IMR-90 (cell line): ENCODE data around the gene MYH6. TPM values are rescaled to one million over a fixed set of nuclear protein-coding genes. Genes with fewer than 3 reads are reported as not detected.

ENCODE experiments used
- ATAC-seq: fragments of 200-7000 bp; cut with Tn5 transposase; 2 replicates; pipeline ENCODE4 v1.9.1; 2020; ENCODE audit warnings: low read depth, mild to moderate bottlenecking, moderate library complexity
- BruUV-seq: library from RNA; stranded (reverse); fragments of 400-500 nt; replicated peaks from 2 replicates; lab custom pipeline; 2021; lab: Mats Ljungman, UMichigan
- CTCF ChIA-PET: fragments of 300-600 bp; formaldehyde crosslinking; extraction: SDS; loops from one replicate; lab custom pipeline; 2021; ENCODE audit warnings: antibody characterized with exemption; lab: Yijun Ruan, JAX
- POLR2A ChIA-PET: fragments of 300-600 bp; sonication (Branson Sonifier 250); formaldehyde crosslinking; loops from one replicate; lab custom pipeline; 2022; ENCODE audit warnings: antibody characterized with exemption; ENCODE audit not compliant: unreplicated experiment; lab: Charles Lee
- DNase-seq: peaks from one replicate; pipeline ENCODE4 v3.0.0; 2013
- H2AFZ ChIP-seq: replicated peaks from 2 replicates; pipeline ENCODE3; 2013; ENCODE audit warnings: low read length, mild to moderate bottlenecking; ENCODE audit not compliant: poor library complexity
- H2AK5ac ChIP-seq: 2 replicates; pipeline ENCODE4 v1.6.1; 2013; ENCODE audit warnings: low read depth, low read length, inconsistent platforms
- H2AK9ac ChIP-seq: replicated peaks from 2 replicates; pipeline ENCODE3; 2013; ENCODE audit warnings: mild to moderate bottlenecking, low read depth, low read length, moderate library complexity; ENCODE audit not compliant: poor library complexity
- H2BK120ac ChIP-seq: 2 replicates; pipeline ENCODE4 v1.6.1; 2013; ENCODE audit warnings: low read depth, low read length, inconsistent platforms
- H2BK15ac ChIP-seq: 3 replicates; pipeline ENCODE4 v1.6.1; 2013; ENCODE audit warnings: low read depth, low read length, inconsistent platforms
- H2BK20ac ChIP-seq: 2 replicates; pipeline ENCODE4 v1.6.1; 2013; ENCODE audit warnings: low read depth, mild to moderate bottlenecking, inconsistent platforms, low read length, moderate library complexity
- H2BK5ac ChIP-seq: 2 replicates; pipeline ENCODE4 v1.6.1; 2013; ENCODE audit warnings: mild to moderate bottlenecking, low read depth, low read length, inconsistent platforms; ENCODE audit not compliant: poor library complexity, severe bottlenecking
- H3K14ac ChIP-seq: replicated peaks from 2 replicates; pipeline ENCODE4 v1.6.1; 2013; ENCODE audit warnings: low read depth, low read length, inconsistent platforms
- H3K18ac ChIP-seq: 2 replicates; pipeline ENCODE4 v1.6.1; 2013; ENCODE audit warnings: low read depth, low read length, control low read depth
- H3K23ac ChIP-seq: 2 replicates; pipeline ENCODE4 v1.6.1; 2013; ENCODE audit warnings: low read depth, low read length, inconsistent platforms
- H3K27ac ChIP-seq: 2 replicates; pipeline ENCODE4 v1.5.1; 2013; ENCODE audit warnings: mild to moderate bottlenecking, control low read depth, low read length; ENCODE audit not compliant: insufficient read depth
- H3K27me3 ChIP-seq: 2 replicates; pipeline ENCODE4 v1.6.1; 2013; ENCODE audit warnings: low read length; ENCODE audit not compliant: control insufficient read depth, insufficient read depth
- H3K36me3 ChIP-seq: 2 replicates; pipeline ENCODE4 v1.6.1; 2013; ENCODE audit warnings: low read length, mixed read lengths; ENCODE audit not compliant: control insufficient read depth, insufficient read depth
- H3K4ac ChIP-seq: 2 replicates; pipeline ENCODE4 v1.6.1; 2013; ENCODE audit warnings: low read depth, low read length, inconsistent platforms
- H3K4me1 ChIP-seq: 2 replicates; pipeline ENCODE4 v1.6.1; 2013; ENCODE audit warnings: low read length, mixed read lengths; ENCODE audit not compliant: control insufficient read depth, insufficient read depth
- H3K4me2 ChIP-seq: 2 replicates; pipeline ENCODE4 v1.6.1; 2013; ENCODE audit warnings: low read depth, mild to moderate bottlenecking, control low read depth, low read length, moderate library complexity
- H3K4me3 ChIP-seq: 2 replicates; pipeline ENCODE4 v1.5.1; 2013; ENCODE audit warnings: low read depth, mild to moderate bottlenecking, control low read depth, low read length, moderate library complexity; ENCODE audit not compliant: insufficient read depth
- H3K56ac ChIP-seq: 2 replicates; pipeline ENCODE4 v1.6.1; 2013; ENCODE audit warnings: low read length, inconsistent platforms; ENCODE audit not compliant: insufficient read depth; ENCODE audit errors: extremely low read depth
- H3K79me1 ChIP-seq, 2 experiments: 2 replicates each; pipeline ENCODE4 v1.6.1; 2013; ENCODE audit warnings: low read length in 2 of 2, inconsistent platforms in 1 of 2, low read depth in 1 of 2
- H3K9ac ChIP-seq: 2 replicates; pipeline ENCODE4 v1.6.1; 2013; ENCODE audit warnings: low read depth, low read length, control low read depth
- H3K9me1 ChIP-seq: 2 replicates; pipeline ENCODE4 v1.6.1; 2013; ENCODE audit warnings: low read length, inconsistent platforms; ENCODE audit not compliant: insufficient read depth
- H3K9me3 ChIP-seq: 2 replicates; pipeline ENCODE4 v1.6.1; 2013; ENCODE audit warnings: low read length; ENCODE audit not compliant: control insufficient read depth, insufficient read depth
- H4K20me1 ChIP-seq: 2 replicates; pipeline ENCODE4 v1.6.1; 2013; ENCODE audit warnings: low read length, inconsistent platforms; ENCODE audit not compliant: insufficient read depth
- H4K5ac ChIP-seq: 2 replicates; pipeline ENCODE4 v1.6.1; 2013; ENCODE audit warnings: mild to moderate bottlenecking, low read depth, low read length, control low read depth
- H4K8ac ChIP-seq, 2 experiments: 2 replicates each; pipeline ENCODE4 v1.6.1; 2013; ENCODE audit warnings: low read depth in 2 of 2, low read length in 2 of 2, control low read depth in 1 of 2, inconsistent platforms in 1 of 2
- H4K91ac ChIP-seq: 2 replicates; pipeline ENCODE4 v1.6.1; 2013; ENCODE audit warnings: low read depth, low read length, inconsistent platforms; ENCODE audit not compliant: insufficient read depth
- BHLHE40 ChIP-seq: fragments of 150-350 bp; IDR thresholded peaks from 2 replicates; pipeline ENCODE4 v1.6.1; 2016; ENCODE audit warnings: mild to moderate bottlenecking, low read depth, low read length
- CEBPB ChIP-seq: IDR thresholded peaks from 2 replicates; pipeline ENCODE4 v1.6.1; 2012; ENCODE audit warnings: low read depth, low read length, improper control_type of control experiment
- CHD1 ChIP-seq: IDR thresholded peaks from 2 replicates; pipeline ENCODE4 v1.6.1; 2012; ENCODE audit warnings: low read depth, low read length, improper control_type of control experiment
- FOS ChIP-seq: fragments of 150-350 bp; IDR thresholded peaks from 2 replicates; pipeline ENCODE4 v1.6.1; 2016; ENCODE audit warnings: low read depth, low read length
- MAFK ChIP-seq: IDR thresholded peaks from 2 replicates; pipeline ENCODE4 v1.6.1; 2012; ENCODE audit warnings: low read depth, low read length, improper control_type of control experiment
- MAZ ChIP-seq: IDR thresholded peaks from 2 replicates; pipeline ENCODE4 v1.6.1; 2012; ENCODE audit warnings: low read depth, mild to moderate bottlenecking, low read length, improper control_type of control experiment, moderate library complexity, borderline replicate concordance
- MXI1 ChIP-seq: IDR thresholded peaks from 2 replicates; pipeline ENCODE4 v1.6.1; 2012; ENCODE audit warnings: low read depth, mild to moderate bottlenecking, low read length, moderate library complexity, borderline replicate concordance
- NFE2L2 ChIP-seq: fragments of 150-350 bp; IDR thresholded peaks from 2 replicates; pipeline ENCODE4 v1.6.1; 2016; ENCODE audit warnings: low read depth, mild to moderate bottlenecking, low read length
- POLR2A ChIP-seq: IDR thresholded peaks from 2 replicates; pipeline ENCODE4 v1.6.1; 2012; ENCODE audit warnings: mild to moderate bottlenecking, low read depth, low read length
- RAD21 ChIP-seq: IDR thresholded peaks from 2 replicates; pipeline ENCODE4 v1.6.1; 2012; ENCODE audit warnings: low read length, improper control_type of control experiment
- RCOR1 ChIP-seq: IDR thresholded peaks from 2 replicates; pipeline ENCODE4 v1.6.1; 2012; ENCODE audit warnings: mild to moderate bottlenecking, low read length, improper control_type of control experiment; ENCODE audit not compliant: insufficient replicate concordance
- RFX5 ChIP-seq: IDR thresholded peaks from 2 replicates; pipeline ENCODE4 v1.8.0; 2012; ENCODE audit warnings: low read depth, mild to moderate bottlenecking, low read length, moderate library complexity
- SMC3 ChIP-seq: fragments of 150-350 bp; IDR thresholded peaks from 2 replicates; pipeline ENCODE4 v1.6.1; 2016; ENCODE audit warnings: low read depth, mild to moderate bottlenecking, antibody characterized with exemption, low read length, moderate library complexity
- WGBS, 2 experiments: methylation state at CpG; one replicate each; pipeline versions ENCODE4 v1.1.5 to v1.1.7; 2013; ENCODE audit warnings: missing lambda C conversion rate in 2 of 2; ENCODE audit not compliant: insufficient read length in 1 of 2; ENCODE audit errors: extremely low coverage in 2 of 2; 5-methylcytosine and 5-hydroxymethylcytosine counted together
- dilution Hi-C: fragments of 300-500 bp; cut with HindIII; formaldehyde crosslinking; loops from one replicate; pipeline ENCODE4 v1.14.3; 2018; ENCODE audit warnings: low sequenced_read_pairs; ENCODE audit not compliant: unreplicated experiment
- in situ Hi-C: fragments of 300-500 bp; cut with MboI; formaldehyde crosslinking; loops from 3 replicates; pipeline ENCODE4 v1.14.3; 2019; ENCODE audit warnings: low sequenced_read_pairs, inconsistent platforms, mixed read lengths
- intact Hi-C: fragments of 100-400 bp; cut with micrococcal nuclease; formaldehyde crosslinking; loops from 2 replicates; pipeline ENCODE4 v1.10.0; 2022
- polyA plus RNA-seq, 3 experiments: library from polyadenylated mRNA; depleted of rRNA; stranded (reverse); fragments of >200 nt; gene quantifications; 2 replicates each; pipeline ENCODE4 v1.2.3, GENCODE V29; 2012; ENCODE audit warnings: low replicate concordance in 1 of 3
- total RNA-seq: library from RNA; depleted of rRNA; stranded (reverse); fragments of >200 nt; gene quantifications from 2 replicates; pipeline ENCODE4 v1.2.3, GENCODE V29; 2012
- TF ChIP-seq, protein P1 (sequence below): fragments of 150-350 bp; IDR thresholded peaks from 2 replicates; pipeline ENCODE4 v1.6.1; 2017; ENCODE audit warnings: mild to moderate bottlenecking, antibody characterized with exemption, low read length, low read depth
- TF ChIP-seq, protein P2 (sequence below): conservative IDR thresholded peaks from 2 replicates; pipeline ENCODE4 v1.5.1; 2012; ENCODE audit warnings: mild to moderate bottlenecking, low read depth, low read length, improper control_type of control experiment
- TF ChIP-seq, protein P3 (sequence below): fragments of 150-350 bp; IDR thresholded peaks from 2 replicates; pipeline ENCODE4 v1.6.1; 2016; ENCODE audit warnings: low read depth, mild to moderate bottlenecking, low read length, moderate library complexity, borderline replicate concordance

The MYH6 gene
- total and polyA plus RNA-seq, 2 of the 4 experiments (the other 2 are of a cell fraction) = not detected

DNA sequence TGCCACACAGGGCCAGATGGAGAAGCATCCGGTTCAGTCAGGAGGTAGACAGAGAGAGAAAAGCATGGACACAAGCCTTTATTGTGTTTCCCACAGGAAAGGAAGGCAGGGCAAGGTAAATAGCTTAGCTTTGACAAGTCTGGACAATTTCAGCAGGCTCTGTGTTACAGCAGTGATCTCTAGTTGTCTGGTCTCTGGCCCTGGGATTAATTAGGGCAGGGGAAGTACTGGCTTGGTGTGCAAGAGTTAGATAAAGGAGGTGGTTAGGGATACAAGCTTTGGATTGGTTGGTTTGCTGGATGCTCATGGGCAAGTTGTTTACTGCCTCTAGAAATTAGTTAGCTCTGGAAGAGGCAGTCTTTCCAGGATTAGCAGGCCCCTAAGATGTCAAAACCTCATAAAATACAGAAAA is 46.4 kb upstream of the MYH6 start:
- H4K5ac ChIP-seq = no peak overlapping the region
- no peaks in the 10 kb centered on the region for H4K20me1 ChIP-seq
- H3K79me1 ChIP-seq = no peaks in the 10 kb centered on the region
- no peak overlapping the region for H3K56ac ChIP-seq
- H3K27ac ChIP-seq = no peak overlapping the region
- no peak overlapping the region for H2AK5ac ChIP-seq
- H3K27me3 ChIP-seq = no peaks in the 10 kb centered on the region
- no peak overlapping the region for H3K4me2 ChIP-seq
- no peak overlapping the region for H2AFZ ChIP-seq
- H3K14ac ChIP-seq = no peak overlapping the region
- no peaks in the 10 kb centered on the region for H3K9me1 ChIP-seq
- no peak overlapping the region for H3K18ac ChIP-seq
- TF ChIP-seq, protein P1, sequence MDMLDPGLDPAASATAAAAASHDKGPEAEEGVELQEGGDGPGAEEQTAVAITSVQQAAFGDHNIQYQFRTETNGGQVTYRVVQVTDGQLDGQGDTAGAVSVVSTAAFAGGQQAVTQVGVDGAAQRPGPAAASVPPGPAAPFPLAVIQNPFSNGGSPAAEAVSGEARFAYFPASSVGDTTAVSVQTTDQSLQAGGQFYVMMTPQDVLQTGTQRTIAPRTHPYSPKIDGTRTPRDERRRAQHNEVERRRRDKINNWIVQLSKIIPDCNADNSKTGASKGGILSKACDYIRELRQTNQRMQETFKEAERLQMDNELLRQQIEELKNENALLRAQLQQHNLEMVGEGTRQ = no peak
- TF ChIP-seq POLR2A (no peak), MAFK (no peak), MAZ (no peak), CEBPB (no peak), BHLHE40 (no peak), RAD21 (no peak), FOS (no peak), RFX5 (no peak), NFE2L2 (no peak), MXI1 (no peak), CHD1 (no peak), SMC3 (no peak), RCOR1 (no peak)
- TF ChIP-seq, protein P2, sequence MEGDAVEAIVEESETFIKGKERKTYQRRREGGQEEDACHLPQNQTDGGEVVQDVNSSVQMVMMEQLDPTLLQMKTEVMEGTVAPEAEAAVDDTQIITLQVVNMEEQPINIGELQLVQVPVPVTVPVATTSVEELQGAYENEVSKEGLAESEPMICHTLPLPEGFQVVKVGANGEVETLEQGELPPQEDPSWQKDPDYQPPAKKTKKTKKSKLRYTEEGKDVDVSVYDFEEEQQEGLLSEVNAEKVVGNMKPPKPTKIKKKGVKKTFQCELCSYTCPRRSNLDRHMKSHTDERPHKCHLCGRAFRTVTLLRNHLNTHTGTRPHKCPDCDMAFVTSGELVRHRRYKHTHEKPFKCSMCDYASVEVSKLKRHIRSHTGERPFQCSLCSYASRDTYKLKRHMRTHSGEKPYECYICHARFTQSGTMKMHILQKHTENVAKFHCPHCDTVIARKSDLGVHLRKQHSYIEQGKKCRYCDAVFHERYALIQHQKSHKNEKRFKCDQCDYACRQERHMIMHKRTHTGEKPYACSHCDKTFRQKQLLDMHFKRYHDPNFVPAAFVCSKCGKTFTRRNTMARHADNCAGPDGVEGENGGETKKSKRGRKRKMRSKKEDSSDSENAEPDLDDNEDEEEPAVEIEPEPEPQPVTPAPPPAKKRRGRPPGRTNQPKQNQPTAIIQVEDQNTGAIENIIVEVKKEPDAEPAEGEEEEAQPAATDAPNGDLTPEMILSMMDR = no peak
- TF ChIP-seq, protein P3, sequence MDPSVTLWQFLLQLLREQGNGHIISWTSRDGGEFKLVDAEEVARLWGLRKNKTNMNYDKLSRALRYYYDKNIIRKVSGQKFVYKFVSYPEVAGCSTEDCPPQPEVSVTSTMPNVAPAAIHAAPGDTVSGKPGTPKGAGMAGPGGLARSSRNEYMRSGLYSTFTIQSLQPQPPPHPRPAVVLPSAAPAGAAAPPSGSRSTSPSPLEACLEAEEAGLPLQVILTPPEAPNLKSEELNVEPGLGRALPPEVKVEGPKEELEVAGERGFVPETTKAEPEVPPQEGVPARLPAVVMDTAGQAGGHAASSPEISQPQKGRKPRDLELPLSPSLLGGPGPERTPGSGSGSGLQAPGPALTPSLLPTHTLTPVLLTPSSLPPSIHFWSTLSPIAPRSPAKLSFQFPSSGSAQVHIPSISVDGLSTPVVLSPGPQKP = no peak
- no peak overlapping the region for H3K9ac ChIP-seq
- H3K4ac ChIP-seq = no peak overlapping the region
- 67% methylated on average over 1 of the region's 1 CpG; no CpG with 5 or more reads in 1 of the 2 experiments for WGBS, 2 experiments
- no peaks in the 10 kb centered on the region for H3K36me3 ChIP-seq
- in situ Hi-C loops = no loop called here
- no peak overlapping the region for H4K91ac ChIP-seq
- no peak overlapping the region for H3K23ac ChIP-seq
- no peak overlapping the region for H4K8ac ChIP-seq
- no peak for DNase-seq
- ChIA-PET POLR2A (no interaction called here), CTCF (no interaction called here)
- no TSS peak for BruUV-seq
- no peak overlapping the region for H2BK120ac ChIP-seq
- H3K4me3 ChIP-seq = no peak overlapping the region
- no peak overlapping the region for H2AK9ac ChIP-seq
- ATAC-seq = no peak
- no peaks in the 10 kb centered on the region for H3K9me3 ChIP-seq
- H2BK20ac ChIP-seq = no peak overlapping the region
- H2BK5ac ChIP-seq = no peak overlapping the region
- H3K4me1 ChIP-seq = no peaks in the 10 kb centered on the region
- intact Hi-C loops = no loop called here
- H2BK15ac ChIP-seq = no peak overlapping the region
- dilution Hi-C loops = no loop called here
